GM18867 (cell line): ENCODE data around the gene CHD9NB.

Experiments used
- ATAC-seq: cut with Tn5 transposase; IDR thresholded peaks from one replicate; pipeline ENCODE4 v1.9.1; 2021; ENCODE audit warnings: mild to moderate bottlenecking, moderate library complexity; ENCODE audit not compliant: unreplicated experiment

Gene CHD9NB

DNA sequence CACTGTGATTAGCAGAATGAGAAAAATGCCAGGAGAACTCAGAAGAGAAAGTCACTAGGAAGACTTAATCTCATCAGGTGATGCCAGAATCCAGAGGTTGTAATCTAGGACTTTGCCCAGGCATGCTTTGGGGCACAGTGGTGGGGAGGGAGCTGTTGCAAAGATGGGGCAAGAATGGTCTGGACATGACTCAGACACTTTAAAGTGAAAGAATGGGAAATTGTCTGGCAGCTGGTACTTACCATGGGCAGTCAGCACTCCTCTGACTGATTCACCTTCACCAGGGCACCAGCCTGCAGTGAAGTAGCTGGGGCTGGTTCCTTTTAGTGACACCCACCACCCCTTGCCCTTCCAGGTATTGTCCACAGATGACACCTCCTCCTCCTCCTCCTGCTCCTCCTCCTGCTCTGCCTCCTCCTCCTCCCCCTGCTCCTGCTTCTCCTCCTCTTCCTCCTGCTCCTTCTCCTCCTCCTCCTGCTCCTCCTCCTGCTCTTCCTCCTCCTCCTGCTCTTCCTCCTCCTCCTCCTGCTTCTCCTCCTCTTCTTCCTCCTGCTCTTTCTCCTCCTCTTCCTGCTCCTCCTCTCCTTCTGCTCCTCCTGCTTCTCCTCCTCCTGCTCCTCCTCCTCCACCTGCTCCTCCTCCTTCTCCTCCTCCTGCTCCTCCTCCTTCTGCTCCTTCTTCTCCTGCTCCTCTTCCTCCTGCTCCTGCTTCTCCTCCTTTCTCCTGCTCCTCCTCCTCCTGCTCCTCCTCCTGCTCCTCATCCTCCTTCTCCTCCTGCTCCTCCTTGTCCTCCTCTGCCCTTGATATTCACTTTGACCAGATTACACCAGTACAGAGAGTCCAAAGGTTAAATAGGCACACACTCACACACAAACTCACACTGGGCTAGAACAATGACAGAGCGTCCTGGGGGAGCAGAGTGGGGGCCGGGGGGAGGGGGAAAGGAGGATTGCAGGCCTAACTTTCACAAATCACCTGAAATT lies at the start of gene CHD9NB:
CHD9NB (minus strand) TSS at position 379 of the 983 bp plus-strand sequence. CDS start 8,739 bp downstream, outside the sequence.
- ATAC-seq: no peak

DNA sequence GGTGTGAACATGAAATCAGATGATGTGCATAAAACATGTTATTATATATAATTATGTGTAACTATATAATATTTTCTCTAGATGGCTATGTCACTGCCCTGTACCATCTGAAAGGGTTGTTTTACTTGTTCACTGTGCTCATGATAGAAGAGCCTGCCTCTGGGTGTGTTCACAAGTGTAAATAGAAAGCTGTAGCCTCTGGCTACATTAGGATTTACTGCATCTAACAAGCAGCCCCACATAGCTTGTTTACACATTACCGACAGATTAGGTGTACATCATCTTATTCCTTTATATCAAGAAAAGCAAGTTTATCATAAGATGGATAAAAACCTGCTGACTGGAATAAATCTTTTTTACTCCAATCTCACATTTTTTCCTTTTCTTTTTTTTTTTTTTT lies 48.2 kb upstream of the CHD9NB start:
- no peak for ATAC-seq

- ATAC-seq: no peak
Observed at GRCh38 chr16:53100131-53100748, 47.5 kb upstream of the CHD9NB start.

GRCh38 chr16:53099318-53100130 lies 46.8 kb upstream of the CHD9NB start:
- peak; percentile 58 for ATAC-seq

DNA sequence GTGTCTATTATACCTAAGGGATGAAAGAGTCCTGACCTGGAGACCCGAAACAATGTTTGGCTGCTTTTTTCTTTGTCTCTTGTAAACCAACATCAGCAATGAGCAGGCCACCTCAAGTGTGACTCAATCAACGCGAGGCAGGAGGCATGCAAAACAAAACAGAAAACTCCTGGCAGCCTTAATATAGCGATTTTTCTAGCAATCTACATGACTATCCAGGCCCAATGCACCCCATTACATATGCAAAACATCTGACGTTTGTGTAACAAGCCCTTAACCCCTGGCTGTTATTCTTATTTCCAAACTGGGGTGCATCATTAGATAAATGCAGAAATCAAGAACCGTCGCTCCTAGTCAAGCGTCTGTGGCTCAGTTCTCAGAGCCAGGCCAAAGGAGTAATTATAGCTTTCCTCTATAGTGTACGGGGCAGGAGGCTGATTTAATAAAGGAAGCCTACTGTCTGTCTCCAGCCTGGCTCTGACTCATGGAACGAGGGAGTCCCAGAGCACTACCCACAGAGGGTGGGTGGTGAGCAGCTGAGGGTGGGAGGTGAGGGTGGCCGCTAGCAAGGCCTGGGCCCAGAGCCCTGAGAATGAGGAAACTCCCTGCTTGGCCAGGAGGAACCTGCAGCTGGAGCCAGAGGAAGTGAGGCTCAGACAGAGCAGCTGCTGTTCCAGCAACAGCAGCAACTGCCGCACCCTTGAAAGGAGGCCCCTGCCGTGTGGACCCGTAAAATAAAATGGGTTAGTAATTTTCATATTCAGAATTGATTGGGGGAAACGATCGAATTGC lies 46.0 kb upstream of the CHD9NB start:
- ATAC-seq: peak; percentile 66

DNA sequence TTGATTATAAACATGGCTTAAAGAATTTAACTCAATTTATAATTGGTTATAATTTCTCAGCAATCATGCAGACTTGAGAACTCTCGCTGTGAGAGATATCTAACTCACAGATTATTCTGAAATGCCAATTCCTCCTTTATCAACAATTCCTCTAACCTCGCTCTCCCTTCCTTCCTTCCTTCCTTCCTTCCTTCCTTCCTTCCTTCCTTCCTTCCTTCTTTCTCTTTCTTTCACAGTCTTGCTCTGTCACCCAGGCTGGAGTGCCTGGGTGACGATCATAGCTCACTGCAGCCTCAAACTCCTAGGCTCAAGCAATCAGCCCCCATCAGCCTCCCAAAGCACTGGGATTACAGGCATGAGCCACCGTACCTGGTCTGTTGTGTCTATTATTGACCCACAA lies 44.5 kb upstream of the CHD9NB start:
- ATAC-seq: no peak

DNA sequence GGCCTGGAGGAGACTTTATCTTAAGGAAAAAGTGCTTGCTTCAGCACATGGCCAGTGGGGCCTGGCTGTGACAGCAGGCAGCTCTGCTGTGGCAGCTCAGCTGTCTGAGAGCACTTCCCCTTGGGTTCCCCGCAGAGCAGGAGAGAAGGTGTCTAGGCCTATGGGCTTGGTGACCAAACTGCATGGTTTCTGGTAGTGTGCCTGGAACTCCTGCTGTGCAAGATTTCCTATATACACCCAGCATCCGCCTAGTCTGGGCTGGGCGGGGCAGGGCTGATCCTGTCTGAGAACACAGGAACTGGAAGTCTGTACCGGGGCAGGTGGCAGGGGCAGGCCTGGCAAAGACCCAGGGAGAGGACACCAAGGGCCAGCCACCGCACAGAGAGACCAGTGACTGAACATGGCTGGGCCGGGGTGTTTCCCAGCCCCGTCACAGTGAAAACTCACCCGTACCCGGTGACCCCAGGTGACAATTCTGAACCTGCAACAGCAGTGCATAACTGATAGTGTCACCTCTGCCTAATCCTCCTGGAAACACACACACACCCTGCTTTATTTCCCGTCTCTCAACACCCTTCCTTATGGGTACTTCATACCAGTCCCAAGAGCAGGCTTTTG lies 41.4 kb upstream of the CHD9NB start:
- ATAC-seq: peak; percentile 46

DNA sequence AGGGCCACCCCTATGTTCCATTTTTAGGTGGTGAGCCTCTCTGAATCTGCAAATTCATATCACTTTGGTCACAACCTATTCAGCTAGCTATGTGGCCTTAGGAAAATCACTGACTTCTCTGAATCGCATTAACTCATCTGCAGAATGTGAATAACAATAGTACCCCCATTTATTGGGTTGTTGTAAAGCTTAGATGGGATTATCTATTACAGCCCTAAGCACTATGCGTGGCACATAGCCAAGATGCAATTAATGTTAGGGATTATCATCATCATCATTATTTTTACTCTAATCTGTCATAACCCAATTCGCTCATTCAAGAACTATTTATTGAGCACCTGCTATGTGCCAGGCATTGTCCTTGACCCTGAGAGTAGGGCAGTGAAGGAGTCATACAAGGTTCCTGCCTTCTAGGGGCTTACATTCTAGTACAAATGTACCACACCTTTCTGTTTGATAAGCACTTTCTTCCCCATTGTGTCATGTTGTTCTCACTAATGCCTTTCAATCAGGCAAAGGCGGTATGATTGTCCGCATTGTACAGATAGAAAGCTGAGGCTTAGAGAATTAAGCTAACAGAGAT lies 40.6 kb upstream of the CHD9NB start:
- ATAC-seq: no peak

DNA sequence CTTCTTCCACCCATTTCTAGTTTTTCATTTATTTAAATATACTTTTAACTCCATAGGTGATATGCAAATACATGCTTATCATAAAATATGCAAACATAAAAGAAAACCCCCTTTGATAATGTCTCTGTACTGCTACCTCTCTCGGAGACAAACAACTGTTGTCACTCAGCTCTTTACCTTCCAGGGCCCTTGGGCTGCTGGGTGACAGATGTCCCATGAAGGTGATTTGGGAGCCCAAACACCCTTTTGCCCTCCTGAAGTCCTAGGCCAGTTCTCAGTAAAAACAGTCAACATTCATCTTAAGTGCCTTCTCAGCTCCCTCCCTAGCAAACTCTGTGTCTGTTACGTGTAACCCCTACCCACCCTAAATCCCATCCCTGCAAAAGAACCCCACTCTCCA lies 39.6 kb upstream of the CHD9NB start:
- no peak for ATAC-seq

DNA sequence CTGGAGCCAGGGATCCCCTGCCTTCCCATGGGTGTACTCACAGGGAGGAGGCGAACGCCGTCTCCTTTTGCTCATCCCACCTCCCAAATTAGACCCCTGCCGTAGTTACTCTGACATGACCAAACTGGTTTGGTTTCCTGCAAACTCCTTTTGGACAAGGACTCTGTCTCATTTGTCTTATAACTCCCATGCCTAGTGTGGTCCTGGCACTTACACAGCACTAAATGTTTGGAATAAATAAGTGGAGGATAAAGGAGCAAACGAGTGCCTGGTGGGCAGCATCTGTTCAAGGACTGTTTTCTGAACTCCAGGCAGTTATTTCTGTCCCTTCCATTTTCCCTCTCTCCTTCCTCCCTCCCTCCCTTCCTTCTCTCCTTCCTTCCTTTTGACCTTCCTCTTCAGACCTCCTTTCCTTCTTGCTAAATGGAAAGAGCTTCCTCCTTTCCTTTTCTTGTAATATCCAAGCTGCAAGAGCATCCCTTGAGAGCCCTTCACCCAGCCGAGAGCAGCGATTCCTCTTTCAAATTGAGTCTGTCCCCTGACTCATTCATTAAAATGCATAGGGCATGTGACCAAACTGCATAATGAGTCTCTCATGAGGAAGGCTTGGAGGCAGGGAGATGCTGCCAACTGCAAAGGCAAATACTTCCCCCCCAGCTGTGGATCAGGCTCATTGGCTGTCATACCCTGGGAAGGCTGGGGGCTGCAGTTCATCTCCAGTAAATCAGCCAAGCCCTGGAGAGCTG lies 38.9 kb upstream of the CHD9NB start:
- ATAC-seq: peak; percentile 65

GRCh38 chr16:53090591-53091411 lies 38.1 kb upstream of the CHD9NB start:
- ATAC-seq: peak; percentile 57

DNA sequence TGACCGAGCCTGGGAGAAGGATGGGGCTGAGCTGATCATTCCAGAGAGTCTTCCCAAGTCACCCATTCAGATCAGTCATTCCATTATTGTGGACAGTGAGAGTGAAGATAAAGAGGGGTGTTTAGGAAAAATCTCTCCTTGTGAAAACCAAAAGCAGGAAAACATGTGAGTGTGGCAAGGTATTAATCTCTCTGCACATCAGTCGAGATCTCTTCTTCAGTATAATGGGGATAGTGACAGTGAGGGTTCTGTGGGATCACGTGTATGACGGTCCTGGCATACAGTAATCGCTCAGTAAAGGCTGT lies 37.5 kb upstream of the CHD9NB start:
- ATAC-seq: no peak

GRCh38 chr16:53089434-53090285 lies 37.0 kb upstream of the CHD9NB start:
- no peak for ATAC-seq

GRCh38 chr16:53087101-53087500 lies 34.4 kb upstream of the CHD9NB start:
- no peak for ATAC-seq

DNA sequence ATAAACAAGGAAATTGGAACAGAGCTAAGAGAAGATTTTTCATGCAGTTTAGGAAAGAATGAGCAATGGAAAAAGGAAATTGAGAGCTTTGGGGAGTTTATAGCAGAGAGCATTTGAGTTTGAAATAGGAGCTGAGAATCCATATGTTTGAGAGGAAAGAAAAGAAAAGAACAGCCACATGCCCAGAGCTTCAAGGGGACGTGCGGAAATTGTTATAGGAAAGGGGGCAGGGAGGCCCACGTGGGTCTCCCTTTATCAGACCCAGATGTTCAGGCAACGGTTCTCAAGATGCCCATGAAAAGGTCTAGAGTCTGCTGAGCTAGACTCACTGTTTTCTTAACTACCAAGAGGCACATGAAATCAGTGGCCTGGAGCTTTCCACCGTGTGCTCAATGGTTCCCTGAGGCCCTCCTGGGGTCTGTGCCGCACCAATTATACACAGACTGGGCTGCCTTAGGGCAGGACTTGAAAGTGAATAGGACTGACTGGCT lies 33.3 kb upstream of the CHD9NB start:
- no peak for ATAC-seq

- no peak for ATAC-seq
Observed at GRCh38 chr16:53085369-53085843, 32.7 kb upstream of the CHD9NB start.

- ATAC-seq: no peak
Observed at GRCh38 chr16:53084746-53085334, 32.1 kb upstream of the CHD9NB start.
